ENCODE results near the gene MCC.
"Not testable (repeated sequence)": the region's sequence is repeated elsewhere in the genome, so short reads cannot be mapped to it uniquely, and the experiment has no call there.

DNA sequence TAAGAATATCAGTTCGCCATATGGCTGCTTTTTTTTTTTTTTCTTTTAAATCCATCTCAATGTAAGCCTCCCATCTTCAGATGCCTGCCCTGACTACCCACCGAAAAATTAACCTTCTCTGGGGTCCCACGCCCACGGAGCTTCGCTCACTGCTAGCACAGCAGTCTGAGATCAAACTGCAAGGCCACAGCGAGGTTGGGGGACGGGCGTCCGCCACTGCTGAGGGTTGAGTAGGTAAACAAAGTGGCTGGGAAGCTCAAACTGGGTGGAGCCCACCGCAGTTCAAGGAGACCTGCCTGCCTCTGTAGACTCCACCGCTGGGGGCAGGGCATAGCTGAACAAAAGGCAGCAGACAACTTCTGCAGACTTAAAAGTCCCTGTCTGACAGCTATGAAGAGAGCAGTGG lies 414.6 kb downstream of the MCC start:
- TF ChIP-seq, protein P1, sequence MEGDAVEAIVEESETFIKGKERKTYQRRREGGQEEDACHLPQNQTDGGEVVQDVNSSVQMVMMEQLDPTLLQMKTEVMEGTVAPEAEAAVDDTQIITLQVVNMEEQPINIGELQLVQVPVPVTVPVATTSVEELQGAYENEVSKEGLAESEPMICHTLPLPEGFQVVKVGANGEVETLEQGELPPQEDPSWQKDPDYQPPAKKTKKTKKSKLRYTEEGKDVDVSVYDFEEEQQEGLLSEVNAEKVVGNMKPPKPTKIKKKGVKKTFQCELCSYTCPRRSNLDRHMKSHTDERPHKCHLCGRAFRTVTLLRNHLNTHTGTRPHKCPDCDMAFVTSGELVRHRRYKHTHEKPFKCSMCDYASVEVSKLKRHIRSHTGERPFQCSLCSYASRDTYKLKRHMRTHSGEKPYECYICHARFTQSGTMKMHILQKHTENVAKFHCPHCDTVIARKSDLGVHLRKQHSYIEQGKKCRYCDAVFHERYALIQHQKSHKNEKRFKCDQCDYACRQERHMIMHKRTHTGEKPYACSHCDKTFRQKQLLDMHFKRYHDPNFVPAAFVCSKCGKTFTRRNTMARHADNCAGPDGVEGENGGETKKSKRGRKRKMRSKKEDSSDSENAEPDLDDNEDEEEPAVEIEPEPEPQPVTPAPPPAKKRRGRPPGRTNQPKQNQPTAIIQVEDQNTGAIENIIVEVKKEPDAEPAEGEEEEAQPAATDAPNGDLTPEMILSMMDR (conservative IDR thresholded peaks at IDR 0.05; ENCODE audit: low read length): not testable (repeated sequence)
- TF ChIP-seq EZH2phosphoT487 (IDR thresholded peaks at IDR 0.05; ENCODE audit: borderline replicate concordance, low read depth, low read length): not testable (repeated sequence)
